Loucy (cell line): ENCODE data around the gene SERPINA1.
"Not testable (repeated sequence)": the region's sequence is repeated elsewhere in the genome, so short reads cannot be mapped to it uniquely, and the experiment has no call there.

Experiments used
- H2AFZ ChIP-seq: fragments of 200-600 bp; sonication (generic); 2 replicates; pipeline ENCODE4 v1.6.0; 2016; ENCODE audit warnings: antibody characterized with exemption, mild to moderate bottlenecking, low read length, moderate library complexity
- H3F3A ChIP-seq: fragments of 200-600 bp; 2 replicates; pipeline ENCODE4 v1.6.0; 2016; ENCODE audit warnings: antibody characterized with exemption, low read depth, mild to moderate bottlenecking
- H3K27me3 ChIP-seq: fragments of 200-600 bp; sonication (generic); 2 replicates; pipeline ENCODE4 v1.6.1; 2014; ENCODE audit warnings: low read length, mild to moderate bottlenecking; ENCODE audit not compliant: insufficient read depth, poor library complexity, severe bottlenecking
- H3K36me3 ChIP-seq: fragments of 200-600 bp; sonication (generic); 2 replicates; pipeline ENCODE4 v1.6.1; 2016; ENCODE audit warnings: low read length; ENCODE audit not compliant: insufficient read depth
- H3K4me1 ChIP-seq: fragments of 200-600 bp; sonication (generic); 2 replicates; pipeline ENCODE4 v1.5.1; 2014; ENCODE audit warnings: low read length, mild to moderate bottlenecking; ENCODE audit not compliant: insufficient read depth, poor library complexity, severe bottlenecking
- H3K4me2 ChIP-seq: fragments of 200-600 bp; sonication (generic); 2 replicates; pipeline ENCODE4 v1.6.0; 2014; ENCODE audit warnings: antibody characterized with exemption, low read length, low read depth, mild to moderate bottlenecking; ENCODE audit not compliant: poor library complexity, severe bottlenecking
- H3K4me3 ChIP-seq: fragments of 200-600 bp; sonication (generic); 2 replicates; pipeline ENCODE4 v1.5.1; 2014; ENCODE audit warnings: low read length, mild to moderate bottlenecking, mixed read lengths; ENCODE audit not compliant: poor library complexity, severe bottlenecking
- H3K79me2 ChIP-seq: fragments of 200-600 bp; sonication (generic); 2 replicates; pipeline ENCODE4 v1.6.1; 2014; ENCODE audit warnings: low read length; ENCODE audit not compliant: insufficient read depth
- H3K9ac ChIP-seq: fragments of 200-600 bp; sonication (generic); 2 replicates; pipeline ENCODE4 v1.6.0; 2014; ENCODE audit warnings: mild to moderate bottlenecking, low read depth, low read length, moderate library complexity; ENCODE audit not compliant: poor library complexity, severe bottlenecking
- H3K9me2 ChIP-seq: fragments of 200-600 bp; sonication (generic); replicated peaks from 2 replicates; pipeline ENCODE4 v1.6.1; 2016; ENCODE audit warnings: low read depth, low read length, mixed read lengths
- H3K9me3 ChIP-seq: fragments of 200-600 bp; sonication (generic); 2 replicates; pipeline ENCODE4 v1.6.1; 2014; ENCODE audit warnings: mild to moderate bottlenecking, antibody characterized with exemption, low read length, low read depth; ENCODE audit not compliant: insufficient read depth
- H4K20me1 ChIP-seq: fragments of 200-600 bp; sonication (generic); 2 replicates; pipeline ENCODE4 v1.6.0; 2014; ENCODE audit warnings: antibody characterized with exemption, low read length, mild to moderate bottlenecking; ENCODE audit not compliant: insufficient read depth, poor library complexity, severe bottlenecking
- CTCF ChIP-seq: fragments of 200-600 bp; sonication (generic); conservative IDR thresholded peaks from 2 replicates; pipeline ENCODE4 v1.5.1; 2014; ENCODE audit warnings: mild to moderate bottlenecking, antibody characterized with exemption, low read length
- EZH2phosphoT487 ChIP-seq: fragments of 200-600 bp; IDR thresholded peaks from 2 replicates; pipeline ENCODE4 v1.6.1; 2018; ENCODE audit warnings: antibody characterized with exemption, mild to moderate bottlenecking, moderate library complexity, borderline replicate concordance

Gene SERPINA1

GRCh38 chr14:94346841-94347240 is 41.6 kb downstream of the SERPINA1 start:
- Histone ChIP-seq H3K36me3 (no peaks in the 10 kb centered on the region), H3K4me3 (no peak overlapping the region), H3K4me2 (no peak overlapping the region), H4K20me1 (no peaks in the 10 kb centered on the region), H3K9me3 (no peaks in the 10 kb centered on the region; the same call in 1 of the 2 replicates), H3K27me3 (no peaks in the 10 kb centered on the region), H3K79me2 (no peaks in the 10 kb centered on the region), H3K4me1 (no peaks in the 10 kb centered on the region), H2AFZ (no peak overlapping the region), H3K9me2 (no peaks in the 10 kb centered on the region), H3K9ac (no peak overlapping the region), H3F3A (no peaks in the 10 kb centered on the region)
- no peak for TF ChIP-seq EZH2phosphoT487
- no peak for TF ChIP-seq CTCF

DNA sequence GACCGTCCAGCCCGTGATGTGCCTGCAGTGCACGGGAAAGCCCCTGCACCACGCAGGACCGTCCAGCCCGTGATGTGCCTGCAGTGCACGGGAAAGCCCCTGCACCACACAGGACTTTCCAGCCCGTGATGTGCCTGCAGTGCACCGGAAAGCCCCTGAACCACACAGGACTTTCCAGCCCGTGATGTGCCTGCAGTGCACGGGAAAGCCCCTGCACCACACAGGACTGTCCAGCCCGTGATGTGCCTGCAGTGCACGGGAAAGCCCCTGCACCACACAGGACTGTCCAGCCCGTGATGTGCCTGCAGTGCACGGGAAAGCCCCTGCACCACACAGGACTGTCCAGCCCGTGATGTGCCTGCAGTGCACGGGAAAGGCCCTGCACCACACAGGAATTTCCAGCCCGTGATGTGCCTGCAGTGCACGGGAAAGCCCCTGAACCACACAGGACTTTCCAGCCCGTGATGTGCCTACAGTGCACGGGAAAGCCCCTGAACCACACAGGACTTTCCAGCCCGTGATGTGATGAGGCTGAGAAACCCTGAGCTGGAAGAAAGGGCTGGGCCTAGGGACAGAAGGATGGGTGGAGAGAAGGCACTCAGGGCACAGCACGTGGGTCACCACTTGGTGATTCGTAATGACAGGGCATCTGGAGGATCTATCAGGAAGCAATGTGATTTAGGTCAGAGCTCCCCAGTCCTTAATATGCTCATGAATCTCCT is 42.2 kb downstream of the SERPINA1 start:
- not testable (repeated sequence) for H4K20me1 ChIP-seq, H3K79me2 ChIP-seq, H3K9me2 ChIP-seq, H3K27me3 ChIP-seq, H3K4me3 ChIP-seq, H3K9ac ChIP-seq, H3K4me2 ChIP-seq, H3K4me1 ChIP-seq, H3F3A ChIP-seq, H2AFZ ChIP-seq, H3K9me3 ChIP-seq, H3K36me3 ChIP-seq

- Histone ChIP-seq H3K4me1 (no peaks in the 10 kb centered on the region), H3K79me2 (no peaks in the 10 kb centered on the region), H4K20me1 (no peaks in the 10 kb centered on the region), H3K9me3 (no peaks in the 10 kb centered on the region; the same call in 1 of the 2 replicates), H3K9me2 (no peaks in the 10 kb centered on the region), H3K4me3 (no peak overlapping the region), H3K36me3 (no peaks in the 10 kb centered on the region), H2AFZ (no peak overlapping the region), H3F3A (no peaks in the 10 kb centered on the region), H3K27me3 (no peaks in the 10 kb centered on the region), H3K4me2 (no peak overlapping the region), H3K9ac (no peak overlapping the region)
- no peak for TF ChIP-seq EZH2phosphoT487
- no peak for TF ChIP-seq CTCF
These were observed 42.9 kb downstream of the SERPINA1 start for GRCh38 chr14:94345344-94346064.
